NCI-H2107 (cell line): ENCODE results near the gene SF3B1.
"Not testable (repeated sequence)": the region's sequence is repeated elsewhere in the genome, so short reads cannot be mapped to it uniquely, and the experiment has no call there.

ENCODE experiments used
- DNase-seq: peaks from one replicate; lab custom pipeline; 2025; lab: John Stamatoyannopoulos, UW

Gene SF3B1

GRCh38 chr2:197434541-197435513 lies at the start of gene SF3B1:
TSS of gene SF3B1 (minus strand) at chr2:197435028. CDS start at chr2:197434999, 29 bp downstream.
- peak; percentile 91 for DNase-seq

DNA sequence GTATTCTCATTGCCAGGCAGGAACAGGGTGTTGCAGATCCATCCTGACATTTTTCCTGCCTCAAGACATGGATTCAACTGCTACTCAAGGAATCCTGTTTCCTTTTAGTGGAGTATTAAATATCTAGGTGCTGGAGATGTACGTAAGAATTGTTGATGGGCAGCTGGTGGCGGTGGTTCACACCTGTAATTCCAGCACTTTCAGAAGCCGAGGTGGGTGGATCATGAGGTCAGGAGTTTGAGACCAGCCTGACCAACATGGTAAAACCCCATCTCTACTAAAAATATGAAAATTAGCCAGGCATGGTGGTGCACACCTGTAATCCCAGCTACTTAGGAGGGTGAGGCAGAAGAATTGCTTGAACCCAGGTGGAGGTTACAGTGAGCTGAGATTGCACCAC lies 49.4 kb upstream of the SF3B1 start:
- DNase-seq = not testable (repeated sequence)

GRCh38 chr2:197480165-197481036 lies 45.6 kb upstream of the SF3B1 start:
- DNase-seq = no peak

GRCh38 chr2:197477797-197478196 lies 43.0 kb upstream of the SF3B1 start:
- DNase-seq = no peak

DNA sequence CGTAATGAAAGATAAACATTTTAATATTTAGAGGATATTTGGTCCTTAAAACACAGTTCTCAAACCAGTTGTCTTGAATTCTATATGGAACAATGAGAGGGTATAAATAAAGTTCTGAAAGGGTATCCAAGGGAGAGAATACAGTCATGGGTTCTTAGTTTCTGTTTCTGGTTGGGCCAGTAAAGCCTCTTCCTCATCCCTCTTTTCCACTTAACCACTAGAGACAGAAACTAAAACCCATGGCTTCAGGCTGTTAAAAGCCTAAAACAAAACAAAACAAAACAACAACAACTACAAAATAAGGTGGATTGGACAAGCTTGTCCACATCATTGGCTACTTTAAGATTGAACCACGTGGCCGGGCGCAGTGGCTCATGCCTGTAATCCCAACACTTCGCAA lies 37.3 kb upstream of the SF3B1 start:
- DNase-seq = no peak

DNA sequence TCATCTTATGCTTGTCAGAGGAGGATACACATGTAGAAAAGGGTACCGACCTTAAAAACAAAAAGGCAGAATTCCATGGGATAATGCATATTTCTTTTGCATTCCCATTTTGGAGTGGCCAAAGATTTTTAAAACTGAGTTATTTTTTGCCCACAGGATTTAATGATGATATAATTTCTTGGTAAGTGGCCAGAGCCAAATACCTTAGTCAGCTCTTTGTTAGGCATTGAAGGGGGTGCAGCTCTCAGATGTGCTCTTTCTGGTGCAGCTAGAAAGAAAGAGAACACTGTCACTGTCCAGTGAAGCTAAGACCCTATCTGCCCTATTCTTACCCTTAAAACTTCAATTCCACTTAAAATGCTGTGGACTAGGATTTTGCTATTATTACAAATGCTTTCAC lies 29.3 kb upstream of the SF3B1 start:
- DNase-seq = no peak

- no peak for DNase-seq
Measured at GRCh38 chr2:197461057-197461456, 26.2 kb upstream of the SF3B1 start.

DNA sequence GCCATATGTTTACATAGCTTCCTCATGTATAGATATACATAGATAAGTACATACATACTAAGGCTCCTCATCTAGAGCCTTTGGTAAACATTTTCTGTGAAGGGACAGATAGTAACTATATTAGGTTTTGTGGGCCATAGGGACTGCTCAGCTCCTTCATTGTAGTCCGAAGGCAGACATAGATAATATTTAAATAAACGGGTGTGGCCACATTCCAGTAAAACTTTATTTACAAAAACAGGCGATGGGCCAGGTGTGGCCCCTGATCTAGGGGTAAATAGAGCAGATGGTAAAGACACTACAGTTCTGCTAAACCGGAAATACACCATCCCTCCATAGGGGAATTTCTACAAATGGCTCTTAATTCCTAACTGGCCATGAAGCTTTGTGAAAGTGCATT lies 25.8 kb upstream of the SF3B1 start:
- no peak for DNase-seq

GRCh38 chr2:197455428-197455827 lies 20.6 kb upstream of the SF3B1 start:
- DNase-seq = no peak

- no peak for DNase-seq
Measured at GRCh38 chr2:197454923-197455322, 20.1 kb upstream of the SF3B1 start.

- no peak for DNase-seq
Measured at GRCh38 chr2:197453914-197454398, 19.1 kb upstream of the SF3B1 start.

- DNase-seq = peak; percentile 91
Measured at GRCh38 chr2:197453123-197453913, 18.5 kb upstream of the SF3B1 start, which contains the start of gene COQ10B. TSS of gene COQ10B (plus strand) at chr2:197453552. CDS start at chr2:197453561, 9 bp downstream.

GRCh38 chr2:197452754-197453122 lies 17.9 kb upstream of the SF3B1 start:
- DNase-seq = no peak

DNA sequence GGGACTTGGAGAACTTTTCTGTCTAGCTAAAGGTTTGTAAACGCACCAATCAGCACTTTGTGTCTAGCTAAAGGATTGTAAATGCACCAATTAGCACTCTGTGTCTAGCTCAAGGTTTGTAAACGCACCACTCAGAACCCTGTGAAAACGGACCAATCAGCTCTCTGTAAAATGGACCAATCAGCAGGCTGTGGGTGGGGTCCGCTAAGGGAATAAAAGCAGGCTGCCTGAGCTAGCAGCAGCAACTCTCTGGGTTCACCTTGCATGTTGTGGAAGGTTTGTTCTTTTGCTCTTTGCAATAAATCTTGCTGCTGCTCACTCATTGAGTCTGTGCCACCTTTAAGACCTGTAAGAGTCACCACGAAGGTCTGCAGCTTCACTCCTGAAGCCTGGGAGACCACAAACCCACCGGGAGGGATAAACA lies 16.1 kb upstream of the SF3B1 start:
- not testable (repeated sequence) for DNase-seq

- peak; percentile 8 for DNase-seq
Measured at GRCh38 chr2:197450465-197450864, 15.6 kb upstream of the SF3B1 start.

DNA sequence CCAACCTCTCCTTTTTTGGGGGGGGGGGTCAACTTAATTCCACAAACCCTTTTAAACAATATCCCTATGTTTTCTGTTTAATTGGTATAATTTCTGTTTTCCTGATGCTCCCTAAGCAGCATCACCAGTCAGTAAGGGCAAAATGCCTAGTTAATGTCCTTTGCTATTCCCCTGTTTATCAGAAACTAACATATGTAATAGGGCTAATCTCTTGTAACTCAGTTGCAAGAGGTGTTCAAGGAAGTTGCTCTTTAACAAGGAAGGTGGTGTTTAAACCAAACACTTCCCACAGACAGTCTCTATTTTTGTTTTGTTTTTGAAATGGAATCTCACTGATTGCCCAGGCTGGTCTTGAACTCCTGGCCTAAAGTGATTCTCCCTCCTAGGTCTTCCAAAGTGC lies 12.0 kb upstream of the SF3B1 start:
- no peak for DNase-seq

DNA sequence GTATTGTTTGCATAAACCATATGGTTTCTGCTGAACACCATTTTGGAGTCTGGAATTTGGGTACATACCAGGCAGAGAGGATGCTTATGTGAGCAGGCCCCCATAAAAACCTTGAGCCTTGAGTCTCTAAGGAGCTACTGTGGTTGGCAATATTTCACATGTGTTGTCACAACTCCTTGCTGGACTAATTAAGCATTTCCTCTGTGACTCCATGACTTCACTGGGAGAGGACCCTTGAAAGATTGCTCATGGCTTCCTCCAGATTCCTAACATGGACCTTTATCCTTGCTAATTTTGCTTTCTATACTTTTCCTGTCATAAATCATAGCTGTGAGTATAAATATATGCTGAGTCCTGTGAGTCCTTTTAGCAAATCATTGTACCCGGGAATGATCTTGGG lies 10.9 kb upstream of the SF3B1 start:
- DNase-seq = no peak

DNA sequence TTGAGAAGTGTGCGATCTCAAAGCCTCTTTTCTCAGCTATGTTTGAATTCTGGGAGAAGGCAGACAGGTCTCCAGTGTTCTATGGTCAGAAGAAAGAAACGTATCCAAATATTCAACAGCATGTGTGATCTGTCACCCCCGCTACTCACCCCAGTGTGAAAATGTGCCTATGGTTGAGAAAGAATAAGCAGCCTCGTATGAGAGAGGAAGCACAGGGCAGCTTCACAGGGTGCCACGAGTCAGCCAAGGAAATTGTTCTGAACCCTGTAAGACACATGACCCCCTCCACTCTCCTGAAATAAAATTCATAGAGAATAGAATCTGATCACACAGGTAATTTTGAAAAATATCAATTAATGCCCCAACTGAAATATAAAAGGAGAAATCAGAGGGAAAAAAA lies 8.0 kb upstream of the SF3B1 start:
- no peak for DNase-seq

GRCh38 chr2:197437380-197437779 lies 2.6 kb upstream of the SF3B1 start:
- DNase-seq = no peak

DNA sequence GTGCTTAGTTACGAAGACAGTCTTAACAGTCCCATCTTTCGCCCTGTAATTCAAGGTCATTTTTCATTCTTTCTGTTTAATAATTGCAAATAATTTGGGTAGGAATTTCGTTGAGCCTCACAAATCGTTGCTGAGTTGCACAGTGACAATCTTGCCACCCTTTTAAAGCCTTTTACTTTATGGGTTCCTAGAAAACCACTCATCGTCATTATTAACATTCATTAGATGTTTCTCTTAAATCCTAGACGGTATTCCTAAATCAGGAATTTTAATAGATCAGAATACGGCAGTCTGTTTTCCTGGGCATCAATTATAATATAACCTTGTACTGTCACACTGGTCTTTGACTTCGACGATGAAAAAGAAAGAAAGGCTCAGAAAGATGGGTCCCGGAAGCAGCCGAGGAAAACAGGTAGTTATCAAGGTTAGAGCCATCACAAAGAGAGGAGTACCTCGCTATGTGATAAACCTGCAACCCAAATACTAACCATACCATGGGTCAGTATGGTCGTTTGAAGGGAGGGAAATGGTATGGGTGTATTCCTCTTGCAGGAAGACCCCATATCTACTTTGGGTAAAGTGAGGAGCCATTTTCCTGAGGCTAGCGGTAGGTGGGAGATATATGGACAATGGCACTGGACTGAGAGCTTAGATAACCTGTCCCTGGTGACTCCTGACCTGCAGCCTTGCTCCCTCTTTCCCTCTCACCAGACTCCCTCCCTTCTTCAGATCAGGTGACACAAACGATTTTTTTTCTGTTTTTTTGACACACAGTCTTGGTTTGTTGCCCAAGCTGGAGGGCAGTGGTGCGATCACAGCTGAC lies 981 bp upstream of the SF3B1 start:
- DNase-seq = no peak
